HEK293 (cell line): ENCODE results near the gene FGF9.

Experiments used
- EGR2 ChIP-seq: fragments of 450-650 bp; formaldehyde crosslinking; IDR thresholded peaks from 2 replicates; pipeline ENCODE4 v1.5.1; 2016; ENCODE audit warnings: low read depth, missing biosample characterization, missing genetic modification characterization
- MEIS1 ChIP-seq: sonication (generic); formaldehyde crosslinking; IDR thresholded peaks from 2 replicates; pipeline ENCODE4 v1.8.1; 2022; ENCODE audit warnings: missing genetic modification reagents, mild to moderate bottlenecking, borderline replicate concordance
- OSR2 ChIP-seq: fragments of 450-650 bp; formaldehyde crosslinking; IDR thresholded peaks from 2 replicates; pipeline ENCODE4 v1.5.1; 2016; ENCODE audit warnings: missing biosample characterization, missing genetic modification characterization
- OVOL3 ChIP-seq: fragments of 450-650 bp; formaldehyde crosslinking; IDR thresholded peaks from 2 replicates; pipeline ENCODE4 v1.5.1; 2016; ENCODE audit warnings: missing biosample characterization, missing genetic modification characterization
- PRDM4 ChIP-seq: fragments of 450-650 bp; formaldehyde crosslinking; IDR thresholded peaks from 2 replicates; pipeline ENCODE4 v1.5.1; 2017; ENCODE audit warnings: missing biosample characterization, missing genetic modification characterization
- RBAK ChIP-seq: fragments of 450-650 bp; formaldehyde crosslinking; IDR thresholded peaks from 2 replicates; pipeline ENCODE4 v1.5.1; 2016; ENCODE audit warnings: missing biosample characterization, missing genetic modification characterization
- TSHZ1 ChIP-seq: fragments of 450-650 bp; formaldehyde crosslinking; IDR thresholded peaks from 2 replicates; pipeline ENCODE4 v1.5.1; 2016; ENCODE audit warnings: missing biosample characterization, missing genetic modification characterization, borderline replicate concordance
- YY2 ChIP-seq: fragments of 450-650 bp; formaldehyde crosslinking; IDR thresholded peaks from 2 replicates; pipeline ENCODE4 v1.5.1; 2016; ENCODE audit warnings: missing biosample characterization, missing genetic modification characterization
- ZBTB7A ChIP-seq: fragments of 450-650 bp; formaldehyde crosslinking; IDR thresholded peaks from 2 replicates; pipeline ENCODE4 v1.5.1; 2016; ENCODE audit warnings: low read depth, missing biosample characterization, missing genetic modification characterization
- ZNF24 ChIP-seq: fragments of 450-650 bp; formaldehyde crosslinking; IDR thresholded peaks from 2 replicates; pipeline ENCODE4 v1.5.1; 2016; ENCODE audit warnings: missing biosample characterization, missing genetic modification characterization
- ZNF394 ChIP-seq: fragments of 450-650 bp; formaldehyde crosslinking; IDR thresholded peaks from 2 replicates; pipeline ENCODE4 v1.5.1; 2016; ENCODE audit warnings: missing biosample characterization, missing genetic modification characterization, mild to moderate bottlenecking, moderate library complexity, borderline replicate concordance
- ZNF521 ChIP-seq: fragments of 450-650 bp; formaldehyde crosslinking; IDR thresholded peaks from 2 replicates; pipeline ENCODE4 v1.5.1; 2017; ENCODE audit warnings: missing biosample characterization, mild to moderate bottlenecking, missing genetic modification characterization
- ZNF571 ChIP-seq: fragments of 450-650 bp; formaldehyde crosslinking; IDR thresholded peaks from 2 replicates; pipeline ENCODE4 v1.5.0; 2017; ENCODE audit warnings: missing biosample characterization, missing genetic modification characterization
- ZNF596 ChIP-seq: fragments of 450-650 bp; IDR thresholded peaks from 2 replicates; pipeline ENCODE4 v1.5.0; 2018; ENCODE audit warnings: missing biosample characterization, mild to moderate bottlenecking, missing genetic modification characterization, moderate library complexity
- ZSCAN4 ChIP-seq: fragments of 450-650 bp; formaldehyde crosslinking; IDR thresholded peaks from 2 replicates; pipeline ENCODE4 v1.5.1; 2017; ENCODE audit warnings: missing biosample characterization, missing genetic modification characterization
- TF ChIP-seq, protein P1 (sequence below): fragments of 450-650 bp; formaldehyde crosslinking; conservative IDR thresholded peaks from 2 replicates; pipeline ENCODE4 v1.5.1; 2016; ENCODE audit warnings: low read depth, missing biosample characterization, missing genetic modification characterization
- TF ChIP-seq, protein P2 (sequence below): fragments of 450-650 bp; formaldehyde crosslinking; IDR thresholded peaks from 2 replicates; pipeline ENCODE4 v1.5.1; 2017; ENCODE audit warnings: missing biosample characterization, mild to moderate bottlenecking, missing genetic modification characterization, moderate library complexity
- TF ChIP-seq, protein P3 (sequence below): fragments of 450-650 bp; formaldehyde crosslinking; IDR thresholded peaks from 2 replicates; pipeline ENCODE4 v1.5.1; 2016; ENCODE audit warnings: missing biosample characterization, missing genetic modification characterization, borderline replicate concordance

The FGF9 gene

GRCh38 chr13:21663197-21663596 is 7.7 kb upstream of the FGF9 start (continued):
- no peak for TF ChIP-seq RBAK (tag by site-specific recombination)
- TF ChIP-seq YY2 (tag by site-specific recombination) = no peak
- TF ChIP-seq MEIS1 = no peak
- TF ChIP-seq, protein P1, sequence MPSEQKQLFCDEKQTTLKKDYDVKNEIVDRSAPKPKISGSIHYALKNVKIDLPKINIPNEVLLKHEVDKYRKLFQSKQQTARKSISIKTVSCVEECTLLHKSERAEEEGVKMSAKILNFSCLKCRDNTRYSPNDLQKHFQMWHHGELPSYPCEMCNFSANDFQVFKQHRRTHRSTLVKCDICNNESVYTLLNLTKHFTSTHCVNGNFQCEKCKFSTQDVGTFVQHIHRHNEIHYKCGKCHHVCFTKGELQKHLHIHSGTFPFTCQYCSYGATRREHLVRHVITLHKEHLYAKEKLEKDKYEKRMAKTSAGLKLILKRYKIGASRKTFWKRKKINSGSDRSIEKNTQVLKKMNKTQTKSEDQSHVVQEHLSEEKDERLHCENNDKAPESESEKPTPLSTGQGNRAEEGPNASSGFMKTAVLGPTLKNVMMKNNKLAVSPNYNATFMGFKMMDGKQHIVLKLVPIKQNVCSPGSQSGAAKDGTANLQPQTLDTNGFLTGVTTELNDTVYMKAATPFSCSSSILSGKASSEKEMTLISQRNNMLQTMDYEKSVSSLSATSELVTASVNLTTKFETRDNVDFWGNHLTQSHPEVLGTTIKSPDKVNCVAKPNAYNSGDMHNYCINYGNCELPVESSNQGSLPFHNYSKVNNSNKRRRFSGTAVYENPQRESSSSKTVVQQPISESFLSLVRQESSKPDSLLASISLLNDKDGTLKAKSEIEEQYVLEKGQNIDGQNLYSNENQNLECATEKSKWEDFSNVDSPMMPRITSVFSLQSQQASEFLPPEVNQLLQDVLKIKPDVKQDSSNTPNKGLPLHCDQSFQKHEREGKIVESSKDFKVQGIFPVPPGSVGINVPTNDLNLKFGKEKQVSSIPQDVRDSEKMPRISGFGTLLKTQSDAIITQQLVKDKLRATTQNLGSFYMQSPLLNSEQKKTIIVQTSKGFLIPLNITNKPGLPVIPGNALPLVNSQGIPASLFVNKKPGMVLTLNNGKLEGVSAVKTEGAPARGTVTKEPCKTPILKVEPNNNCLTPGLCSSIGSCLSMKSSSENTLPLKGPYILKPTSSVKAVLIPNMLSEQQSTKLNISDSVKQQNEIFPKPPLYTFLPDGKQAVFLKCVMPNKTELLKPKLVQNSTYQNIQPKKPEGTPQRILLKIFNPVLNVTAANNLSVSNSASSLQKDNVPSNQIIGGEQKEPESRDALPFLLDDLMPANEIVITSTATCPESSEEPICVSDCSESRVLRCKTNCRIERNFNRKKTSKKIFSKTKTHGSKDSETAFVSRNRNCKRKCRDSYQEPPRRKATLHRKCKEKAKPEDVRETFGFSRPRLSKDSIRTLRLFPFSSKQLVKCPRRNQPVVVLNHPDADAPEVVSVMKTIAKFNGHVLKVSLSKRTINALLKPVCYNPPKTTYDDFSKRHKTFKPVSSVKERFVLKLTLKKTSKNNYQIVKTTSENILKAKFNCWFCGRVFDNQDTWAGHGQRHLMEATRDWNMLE (tag by site-specific recombination) = peak; percentile 38; the same call in 1 of the 2 replicates
- TF ChIP-seq ZNF596 (tag by site-specific recombination) = peak; percentile 63; the same call in 1 of the 2 replicates
- peak; percentile 93 for TF ChIP-seq ZNF24 (tag by site-specific recombination)
- peak; percentile 93 for TF ChIP-seq TSHZ1 (tag by site-specific recombination)
- no peak for TF ChIP-seq ZSCAN4
- peak; percentile 90; the same call in 1 of the 2 replicates for TF ChIP-seq OVOL3 (tag by site-specific recombination)
- TF ChIP-seq ZBTB7A (tag by site-specific recombination) = no peak
- TF ChIP-seq, protein P2, sequence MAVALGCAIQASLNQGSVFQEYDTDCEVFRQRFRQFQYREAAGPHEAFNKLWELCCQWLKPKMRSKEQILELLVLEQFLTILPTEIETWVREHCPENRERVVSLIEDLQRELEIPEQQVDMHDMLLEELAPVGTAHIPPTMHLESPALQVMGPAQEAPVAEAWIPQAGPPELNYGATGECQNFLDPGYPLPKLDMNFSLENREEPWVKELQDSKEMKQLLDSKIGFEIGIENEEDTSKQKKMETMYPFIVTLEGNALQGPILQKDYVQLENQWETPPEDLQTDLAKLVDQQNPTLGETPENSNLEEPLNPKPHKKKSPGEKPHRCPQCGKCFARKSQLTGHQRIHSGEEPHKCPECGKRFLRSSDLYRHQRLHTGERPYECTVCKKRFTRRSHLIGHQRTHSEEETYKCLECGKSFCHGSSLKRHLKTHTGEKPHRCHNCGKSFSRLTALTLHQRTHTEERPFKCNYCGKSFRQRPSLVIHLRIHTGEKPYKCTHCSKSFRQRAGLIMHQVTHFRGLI (tag by site-specific recombination) = peak; percentile 66
- TF ChIP-seq ZNF521 (tag by site-specific recombination) = no peak
- TF ChIP-seq ZNF571 (tag by site-specific recombination) = no peak
- TF ChIP-seq, protein P3, sequence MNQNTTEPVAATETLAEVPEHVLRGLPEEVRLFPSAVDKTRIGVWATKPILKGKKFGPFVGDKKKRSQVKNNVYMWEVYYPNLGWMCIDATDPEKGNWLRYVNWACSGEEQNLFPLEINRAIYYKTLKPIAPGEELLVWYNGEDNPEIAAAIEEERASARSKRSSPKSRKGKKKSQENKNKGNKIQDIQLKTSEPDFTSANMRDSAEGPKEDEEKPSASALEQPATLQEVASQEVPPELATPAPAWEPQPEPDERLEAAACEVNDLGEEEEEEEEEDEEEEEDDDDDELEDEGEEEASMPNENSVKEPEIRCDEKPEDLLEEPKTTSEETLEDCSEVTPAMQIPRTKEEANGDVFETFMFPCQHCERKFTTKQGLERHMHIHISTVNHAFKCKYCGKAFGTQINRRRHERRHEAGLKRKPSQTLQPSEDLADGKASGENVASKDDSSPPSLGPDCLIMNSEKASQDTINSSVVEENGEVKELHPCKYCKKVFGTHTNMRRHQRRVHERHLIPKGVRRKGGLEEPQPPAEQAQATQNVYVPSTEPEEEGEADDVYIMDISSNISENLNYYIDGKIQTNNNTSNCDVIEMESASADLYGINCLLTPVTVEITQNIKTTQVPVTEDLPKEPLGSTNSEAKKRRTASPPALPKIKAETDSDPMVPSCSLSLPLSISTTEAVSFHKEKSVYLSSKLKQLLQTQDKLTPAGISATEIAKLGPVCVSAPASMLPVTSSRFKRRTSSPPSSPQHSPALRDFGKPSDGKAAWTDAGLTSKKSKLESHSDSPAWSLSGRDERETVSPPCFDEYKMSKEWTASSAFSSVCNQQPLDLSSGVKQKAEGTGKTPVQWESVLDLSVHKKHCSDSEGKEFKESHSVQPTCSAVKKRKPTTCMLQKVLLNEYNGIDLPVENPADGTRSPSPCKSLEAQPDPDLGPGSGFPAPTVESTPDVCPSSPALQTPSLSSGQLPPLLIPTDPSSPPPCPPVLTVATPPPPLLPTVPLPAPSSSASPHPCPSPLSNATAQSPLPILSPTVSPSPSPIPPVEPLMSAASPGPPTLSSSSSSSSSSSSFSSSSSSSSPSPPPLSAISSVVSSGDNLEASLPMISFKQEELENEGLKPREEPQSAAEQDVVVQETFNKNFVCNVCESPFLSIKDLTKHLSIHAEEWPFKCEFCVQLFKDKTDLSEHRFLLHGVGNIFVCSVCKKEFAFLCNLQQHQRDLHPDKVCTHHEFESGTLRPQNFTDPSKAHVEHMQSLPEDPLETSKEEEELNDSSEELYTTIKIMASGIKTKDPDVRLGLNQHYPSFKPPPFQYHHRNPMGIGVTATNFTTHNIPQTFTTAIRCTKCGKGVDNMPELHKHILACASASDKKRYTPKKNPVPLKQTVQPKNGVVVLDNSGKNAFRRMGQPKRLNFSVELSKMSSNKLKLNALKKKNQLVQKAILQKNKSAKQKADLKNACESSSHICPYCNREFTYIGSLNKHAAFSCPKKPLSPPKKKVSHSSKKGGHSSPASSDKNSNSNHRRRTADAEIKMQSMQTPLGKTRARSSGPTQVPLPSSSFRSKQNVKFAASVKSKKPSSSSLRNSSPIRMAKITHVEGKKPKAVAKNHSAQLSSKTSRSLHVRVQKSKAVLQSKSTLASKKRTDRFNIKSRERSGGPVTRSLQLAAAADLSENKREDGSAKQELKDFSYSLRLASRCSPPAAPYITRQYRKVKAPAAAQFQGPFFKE (tag by site-specific recombination) = no peak
- peak; percentile 86 for TF ChIP-seq EGR2
- TF ChIP-seq OSR2 (tag by site-specific recombination) = peak; percentile 78
- peak; percentile 35; the same call in 1 of the 2 replicates for TF ChIP-seq ZNF394 (tag by site-specific recombination)
- peak; percentile 57 for TF ChIP-seq PRDM4
